NCI-H460 (cell line): ENCODE results near the gene NAV2. TPM values are rescaled to one million over a fixed set of nuclear protein-coding genes. Genes with fewer than 3 reads are reported as not detected.

Experiments used
- DNase-seq: peaks from one replicate; pipeline ENCODE4 v3.0.0-alpha.2; 2016; ENCODE audit warnings: low read depth; ENCODE audit errors: extremely low read depth
- total RNA-seq: library from RNA; depleted of rRNA; stranded (reverse); fragments of >200 nt; shearing (Covaris generic); gene quantifications from 2 replicates; pipeline ENCODE4 v1.2.3, GENCODE V29; 2014

The NAV2 gene
- total RNA-seq, 1 experiment from 2014 or later, result 15.6 TPM

GRCh38 chr11:19686234-19686633, 26.4 kb upstream of the NAV2 start:
- DNase-seq, result no peak

GRCh38 chr11:19687392-19687791, 25.2 kb upstream of the NAV2 start:
- no peak for DNase-seq

- DNase-seq, result no peak
Observed at GRCh38 chr11:19689281-19690000, 23.2 kb upstream of the NAV2 start.

GRCh38 chr11:19690885-19691284, 21.8 kb upstream of the NAV2 start:
- no peak for DNase-seq

GRCh38 chr11:19691815-19692500, 20.7 kb upstream of the NAV2 start:
- no peak for DNase-seq

GRCh38 chr11:19693146-19693545, 19.5 kb upstream of the NAV2 start:
- no peak for DNase-seq

- no peak for DNase-seq
Observed at GRCh38 chr11:19694796-19695345, 17.8 kb upstream of the NAV2 start.

- DNase-seq, result no peak
Observed at GRCh38 chr11:19696073-19696472, 16.6 kb upstream of the NAV2 start.

- DNase-seq, result no peak
Observed at GRCh38 chr11:19696904-19697303, 15.7 kb upstream of the NAV2 start.

- no peak for DNase-seq
Observed at GRCh38 chr11:19697721-19698121, 14.9 kb upstream of the NAV2 start.

- no peak for DNase-seq
Observed at GRCh38 chr11:19698493-19699292, 13.9 kb upstream of the NAV2 start.

- no peak for DNase-seq
Observed at GRCh38 chr11:19701421-19701820, 11.2 kb upstream of the NAV2 start.

- no peak for DNase-seq
Observed at GRCh38 chr11:19702620-19703019, 10.0 kb upstream of the NAV2 start.

GRCh38 chr11:19703211-19703610, 9.4 kb upstream of the NAV2 start:
- no peak for DNase-seq

GRCh38 chr11:19704213-19704612, 8.4 kb upstream of the NAV2 start:
- DNase-seq, result no peak

- no peak for DNase-seq
Observed at GRCh38 chr11:19705936-19706335, 6.7 kb upstream of the NAV2 start.

- DNase-seq, result no peak
Observed at GRCh38 chr11:19711911-19712280, 741 bp upstream of the NAV2 start.

GRCh38 chr11:19713196-19714021, 772 bp downstream of the NAV2 start:
- DNase-seq, result no peak

GRCh38 chr11:19714022-19714386, 1.4 kb downstream of the NAV2 start:
- no peak for DNase-seq
